HG02943 (cell line): ENCODE measurements around the gene MRPL45.
"Not testable (repeated sequence)": the region's sequence is repeated elsewhere in the genome, so short reads cannot be mapped to it uniquely, and the experiment has no call there.

Source experiments
- ATAC-seq: cut with Tn5 transposase; IDR thresholded peaks from one replicate; pipeline ENCODE4 v1.9.1; 2021; ENCODE audit warnings: mild to moderate bottlenecking, low read depth, moderate library complexity; ENCODE audit not compliant: unreplicated experiment

The MRPL45 gene

GRCh38 chr17:38296834-38297517, at the start of gene MRPL45:
MRPL45 (plus strand) TSS chr17:38297168; CDS start chr17:38297184, 16 bp downstream.
- ATAC-seq = peak; percentile 86

GRCh38 chr17:38253191-38253590, 43.8 kb upstream of the MRPL45 start:
- ATAC-seq = not testable (repeated sequence)

- ATAC-seq = not testable (repeated sequence)
Observed at GRCh38 chr17:38254357-38254756, 42.6 kb upstream of the MRPL45 start.

- peak; percentile 74 for ATAC-seq
Observed at GRCh38 chr17:38257013-38257621, 39.9 kb upstream of the MRPL45 start.

GRCh38 chr17:38265974-38266506, 30.9 kb upstream of the MRPL45 start:
- ATAC-seq = not testable (repeated sequence)

- ATAC-seq = not testable (repeated sequence)
Observed at GRCh38 chr17:38266571-38266970, 30.4 kb upstream of the MRPL45 start.

- not testable (repeated sequence) for ATAC-seq
Observed at GRCh38 chr17:38268138-38268537, 28.8 kb upstream of the MRPL45 start.

GRCh38 chr17:38269045-38269444, 27.9 kb upstream of the MRPL45 start:
- ATAC-seq = not testable (repeated sequence)

GRCh38 chr17:38269552-38269951, 27.4 kb upstream of the MRPL45 start:
- not testable (repeated sequence) for ATAC-seq

- ATAC-seq = not testable (repeated sequence)
Observed at GRCh38 chr17:38285994-38286393, 11.0 kb upstream of the MRPL45 start.

GRCh38 chr17:38286501-38287091, 10.4 kb upstream of the MRPL45 start:
- not testable (repeated sequence) for ATAC-seq

GRCh38 chr17:38288217-38288827, 8.6 kb upstream of the MRPL45 start:
- not testable (repeated sequence) for ATAC-seq

GRCh38 chr17:38289760-38290159, 7.2 kb upstream of the MRPL45 start:
- not testable (repeated sequence) for ATAC-seq

GRCh38 chr17:38295602-38296365, 1.2 kb upstream of the MRPL45 start:
- not testable (repeated sequence) for ATAC-seq

- ATAC-seq = no peak
Observed at GRCh38 chr17:38315497-38315896, 18.5 kb downstream of the MRPL45 start.

GRCh38 chr17:38317081-38317480, 20.1 kb downstream of the MRPL45 start:
- no peak for ATAC-seq

- no peak for ATAC-seq
Observed at GRCh38 chr17:38320482-38320881, 23.5 kb downstream of the MRPL45 start.

GRCh38 chr17:38322156-38322779, 25.3 kb downstream of the MRPL45 start:
- no peak for ATAC-seq

- ATAC-seq = no peak
Observed at GRCh38 chr17:38322897-38323296, 25.9 kb downstream of the MRPL45 start.
